H4 (cell line): Measurements from ENCODE around the gene MGAT4B. TPM values are rescaled to one million over a fixed set of nuclear protein-coding genes. Genes with fewer than 3 reads are reported as not detected.
A peak's percentile ranks its signal among the peaks of the same experiment; 100 is the strongest.

Source experiments
- DNase-seq: peaks from one replicate; pipeline ENCODE4 v3.0.0-alpha.2; 2015; ENCODE audit warnings: low spot score
- total RNA-seq: library from RNA; depleted of rRNA; stranded (reverse); fragments of >200 nt; shearing (Covaris generic); gene quantifications from 2 replicates; pipeline ENCODE4 v1.2.3, GENCODE V29; 2014

Gene MGAT4B
- total RNA-seq, 1 experiment from 2014 or later, result 160 TPM

DNA sequence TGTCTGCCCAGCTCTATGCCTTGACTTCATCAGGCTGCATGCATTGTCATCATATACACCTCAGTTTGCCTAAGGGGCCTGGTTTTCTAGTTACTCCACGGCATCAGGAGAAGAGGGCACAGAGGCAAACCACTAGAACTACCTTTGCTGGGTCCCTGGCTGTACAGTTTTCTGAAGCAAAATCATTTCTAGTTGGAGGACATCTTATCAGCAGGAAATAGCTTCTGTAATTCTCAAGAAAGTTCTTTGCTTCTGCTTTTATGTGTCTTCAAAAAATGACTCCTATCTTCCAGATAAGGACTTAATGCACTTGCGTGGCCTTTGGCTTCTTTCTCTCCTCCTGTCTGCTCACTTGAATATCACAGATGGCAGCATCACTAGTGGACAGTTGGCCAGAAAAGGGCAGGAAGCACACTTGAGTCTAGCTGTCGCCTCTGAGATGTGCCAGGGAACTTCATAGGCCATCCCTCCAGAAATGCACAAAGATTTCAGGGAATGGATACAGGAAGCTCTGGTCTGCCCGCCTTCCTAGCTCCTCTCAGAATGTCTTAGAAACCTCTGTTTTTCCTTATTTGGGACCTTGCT is 35.3 kb downstream of the MGAT4B start:
- DNase-seq, result no peak

DNA sequence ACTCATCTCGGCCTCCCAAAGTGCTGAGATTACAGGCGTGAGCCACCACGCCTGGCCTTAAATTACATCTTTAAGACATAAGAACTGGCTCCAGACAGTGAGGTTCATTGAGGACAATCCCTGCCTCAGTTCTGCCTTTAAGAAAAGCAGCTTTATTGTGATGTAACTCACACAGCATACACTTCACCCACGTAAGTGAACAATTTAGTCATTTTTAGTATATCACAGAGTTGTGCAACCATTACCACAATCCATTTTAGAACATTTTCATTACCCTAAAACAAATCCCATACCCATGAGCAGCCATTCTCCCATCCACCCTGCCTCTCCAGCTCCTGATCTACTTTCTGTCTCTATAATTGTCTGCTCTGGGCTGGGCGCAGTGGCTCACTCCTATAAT is 36.9 kb downstream of the MGAT4B start:
- no peak for DNase-seq

DNA sequence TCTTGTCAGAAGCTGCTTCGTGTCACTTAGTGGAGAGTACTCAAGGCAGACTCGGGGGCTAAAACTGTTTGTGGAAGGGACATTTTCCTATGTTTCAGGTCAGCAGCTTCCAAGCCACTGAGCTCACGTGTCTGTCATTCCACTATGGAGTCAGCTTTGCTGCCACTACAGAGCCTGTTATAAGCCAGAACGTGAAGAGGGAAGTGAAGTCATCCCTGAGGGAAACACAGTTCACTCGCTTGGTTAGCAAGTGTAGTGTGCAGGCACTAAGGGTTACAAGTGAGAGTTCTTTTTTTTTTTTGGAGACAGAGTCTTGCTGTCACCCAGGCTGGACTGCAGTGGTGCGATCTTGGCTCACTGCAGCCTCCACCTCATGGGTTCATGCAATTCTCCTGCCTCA is 37.4 kb downstream of the MGAT4B start:
- no peak for DNase-seq

DNA sequence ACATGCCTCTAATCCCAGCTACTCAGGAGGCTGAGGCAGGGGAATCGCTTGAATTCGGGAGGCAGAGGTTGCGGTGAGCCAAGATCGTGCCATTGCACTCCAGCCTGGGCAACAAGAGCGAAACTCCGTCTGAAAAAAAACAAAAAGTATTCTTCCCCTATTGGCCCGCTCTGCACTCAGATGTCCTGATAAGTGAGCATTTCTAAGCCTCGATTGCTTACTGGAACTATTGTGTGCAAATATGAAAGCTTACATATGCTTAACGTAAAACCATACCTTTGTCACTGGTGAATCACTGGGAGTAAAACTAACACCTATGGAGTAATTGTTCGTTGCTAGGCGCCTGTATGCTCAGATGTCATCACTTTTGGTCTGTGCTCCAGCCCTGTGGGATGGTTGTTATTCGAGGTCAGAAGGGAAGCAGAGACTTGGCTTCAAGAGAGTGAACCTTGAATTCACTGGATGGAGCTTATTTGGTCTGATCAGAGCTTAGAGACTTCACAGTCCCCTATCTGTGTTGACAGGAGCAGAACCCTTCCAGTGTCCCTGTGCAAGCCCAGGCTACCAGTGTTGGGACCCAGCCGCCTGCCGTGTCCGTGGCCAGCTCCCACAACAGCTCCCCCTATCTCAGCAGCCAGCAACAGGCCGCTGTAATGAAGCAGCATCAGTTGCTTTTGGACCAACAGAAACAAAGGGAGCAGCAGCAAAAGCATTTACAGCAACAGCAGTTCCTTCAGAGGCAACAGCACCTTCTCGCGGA is 38.2 kb downstream of the MGAT4B start:
- no peak for DNase-seq

DNA sequence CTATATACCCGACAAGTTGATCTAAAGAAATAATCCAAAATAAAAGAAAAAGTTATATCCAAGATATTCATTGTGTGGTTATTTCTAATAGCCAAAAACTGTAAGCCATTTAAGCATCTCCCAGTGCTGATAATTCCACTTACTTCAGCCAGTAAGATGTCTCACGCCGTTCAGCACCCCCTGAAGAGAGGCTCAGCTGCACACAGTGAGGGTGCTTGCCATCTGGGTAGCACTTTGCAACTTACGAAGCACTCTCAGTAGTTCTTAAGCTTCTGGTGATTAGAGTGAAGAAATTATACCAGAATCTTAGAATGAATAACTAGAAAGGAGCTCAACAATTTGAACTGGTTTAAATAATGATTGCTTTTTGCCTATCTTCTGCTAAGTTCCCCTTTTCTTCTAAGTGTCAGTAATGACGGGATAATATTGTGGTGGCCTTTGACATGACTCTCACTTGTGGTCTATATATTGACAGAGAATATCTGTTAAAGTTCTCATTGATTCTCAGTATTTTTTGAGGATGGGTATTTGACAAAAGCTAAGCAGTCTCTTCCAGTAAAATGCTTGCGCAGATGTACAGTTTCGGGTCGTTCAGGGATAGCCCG is 39.1 kb downstream of the MGAT4B start:
- no peak for DNase-seq

DNA sequence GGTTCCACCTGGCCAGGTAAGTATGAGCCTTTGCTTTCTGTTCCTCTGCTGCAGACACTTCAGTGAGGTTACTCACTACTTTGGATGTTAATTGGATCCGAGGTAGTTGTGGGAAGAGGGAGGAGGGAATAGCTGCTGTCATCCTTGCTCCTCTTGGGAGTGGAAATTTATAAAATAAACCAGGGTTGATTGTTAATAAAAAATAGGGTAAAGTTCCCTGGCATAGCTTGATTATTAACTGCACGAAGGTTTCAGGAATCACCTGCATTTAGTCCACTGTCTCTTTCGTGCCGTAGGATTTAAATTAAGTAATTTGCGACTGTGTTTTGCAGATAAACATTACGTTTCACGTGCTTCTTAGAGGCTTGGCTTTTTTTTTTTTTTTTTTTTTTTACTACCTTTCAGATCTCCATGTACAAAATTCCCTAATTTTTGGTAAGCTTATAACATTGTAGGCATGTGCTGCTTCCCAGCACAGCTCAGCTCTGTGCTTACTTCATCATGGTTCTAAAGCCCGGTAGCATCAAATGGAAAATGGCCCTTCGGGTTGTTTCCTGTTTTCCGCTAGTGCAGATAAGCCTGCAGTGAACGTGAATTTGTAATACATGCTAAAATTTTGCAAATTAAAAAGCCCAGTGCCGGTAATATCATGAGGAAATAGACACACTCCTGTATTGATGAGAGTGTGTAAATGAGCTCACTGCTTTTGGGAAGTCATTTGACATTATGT is 39.8 kb downstream of the MGAT4B start:
- DNase-seq, result no peak

DNA sequence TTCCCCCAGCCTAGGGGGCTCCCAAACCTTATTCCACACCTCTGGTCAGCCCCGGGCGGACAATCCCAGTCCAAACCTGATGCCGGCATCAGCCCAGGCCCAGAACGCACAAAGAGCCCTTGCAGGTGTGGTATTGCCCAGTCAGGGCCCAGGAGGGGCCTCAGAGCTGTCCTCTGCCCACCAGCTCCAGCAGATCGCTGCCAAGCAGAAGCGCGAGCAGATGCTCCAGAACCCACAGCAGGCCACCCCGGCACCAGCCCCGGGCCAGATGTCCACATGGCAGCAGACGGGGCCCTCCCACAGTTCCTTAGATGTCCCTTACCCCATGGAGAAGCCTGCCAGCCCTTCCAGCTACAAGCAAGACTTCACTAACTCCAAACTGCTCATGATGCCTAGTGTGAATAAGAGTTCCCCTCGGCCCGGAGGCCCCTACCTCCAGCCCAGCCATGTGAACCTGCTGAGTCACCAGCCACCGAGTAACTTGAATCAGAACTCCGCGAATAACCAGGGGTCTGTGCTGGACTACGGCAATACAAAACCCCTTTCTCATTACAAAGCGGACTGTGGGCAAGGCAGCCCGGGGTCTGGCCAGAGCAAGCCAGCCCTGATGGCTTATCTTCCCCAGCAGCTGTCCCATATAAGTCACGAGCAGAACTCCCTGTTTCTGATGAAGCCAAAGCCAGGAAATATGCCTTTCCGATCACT is 40.5 kb downstream of the MGAT4B start:
- no peak for DNase-seq

DNA sequence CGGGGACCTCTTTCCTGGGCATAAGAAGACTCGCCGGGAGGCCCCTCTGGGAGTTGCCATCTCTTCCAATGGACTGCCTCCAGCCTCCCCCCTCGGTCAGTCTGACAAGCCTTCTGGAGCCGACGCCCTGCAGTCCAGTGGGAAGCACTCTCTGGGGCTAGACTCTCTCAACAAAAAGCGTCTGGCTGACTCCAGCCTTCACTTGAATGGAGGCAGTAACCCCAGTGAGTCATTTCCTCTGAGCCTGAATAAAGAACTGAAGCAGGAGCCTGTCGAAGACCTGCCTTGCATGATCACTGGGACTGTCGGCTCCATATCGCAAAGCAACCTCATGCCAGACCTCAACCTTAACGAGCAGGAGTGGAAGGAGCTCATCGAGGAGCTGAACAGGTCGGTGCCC is 41.3 kb downstream of the MGAT4B start:
- peak; percentile 63 for DNase-seq

DNA sequence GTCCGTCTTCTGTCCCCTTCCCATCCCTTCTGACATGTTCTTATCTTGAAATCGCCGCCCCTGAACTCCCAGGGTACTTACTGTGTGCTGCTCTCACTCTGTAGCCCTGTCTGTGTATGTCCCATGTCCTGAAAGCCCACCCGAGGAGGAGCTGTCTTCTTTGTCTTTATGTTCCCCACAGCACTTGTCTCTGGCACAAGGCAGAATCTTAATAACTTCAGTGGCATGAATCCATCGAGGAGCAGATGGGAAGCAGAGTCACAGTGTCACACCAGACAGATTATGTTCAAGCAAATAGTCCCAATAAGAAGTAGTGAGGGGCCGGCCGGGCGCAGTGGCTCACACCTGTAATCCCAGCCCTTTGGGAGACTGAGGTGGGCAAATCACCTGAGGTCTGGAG is 42.6 kb downstream of the MGAT4B start:
- DNase-seq, result no peak

DNA sequence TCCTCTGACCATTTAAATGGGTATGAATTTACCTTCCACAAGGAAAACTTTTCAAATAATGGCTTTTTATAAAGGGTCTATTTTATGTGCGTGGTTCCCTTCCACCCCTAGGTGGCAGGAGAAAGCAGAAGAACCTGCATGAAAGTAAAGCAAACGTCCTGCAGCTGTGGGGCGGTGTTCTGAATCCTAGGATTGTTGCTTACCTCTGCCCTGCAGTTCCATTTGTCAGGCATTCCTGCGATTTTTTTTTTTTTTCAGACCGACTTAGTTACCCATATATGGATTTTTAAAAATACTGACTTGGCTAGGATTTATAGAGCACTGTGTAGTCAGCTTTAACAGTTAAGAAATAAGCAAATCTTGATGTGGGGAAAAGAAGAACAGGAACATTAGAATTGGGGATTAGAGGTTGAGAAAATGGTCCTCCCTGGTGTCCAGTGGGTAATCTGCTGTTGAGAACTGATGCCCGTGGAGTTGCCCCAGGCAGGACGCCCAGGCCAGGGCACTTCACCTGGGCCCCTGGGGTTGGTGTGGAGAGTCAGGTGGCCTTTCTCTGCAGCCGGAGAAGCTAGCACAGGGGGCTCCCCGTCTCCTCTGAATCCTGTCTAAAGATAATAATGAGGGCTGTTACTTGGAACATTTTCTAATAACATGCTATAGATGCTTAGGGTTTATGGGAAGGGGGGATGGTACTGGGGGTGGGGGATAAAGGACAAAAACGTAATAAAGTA is 43.3 kb downstream of the MGAT4B start:
- DNase-seq, result peak; percentile 92

DNA sequence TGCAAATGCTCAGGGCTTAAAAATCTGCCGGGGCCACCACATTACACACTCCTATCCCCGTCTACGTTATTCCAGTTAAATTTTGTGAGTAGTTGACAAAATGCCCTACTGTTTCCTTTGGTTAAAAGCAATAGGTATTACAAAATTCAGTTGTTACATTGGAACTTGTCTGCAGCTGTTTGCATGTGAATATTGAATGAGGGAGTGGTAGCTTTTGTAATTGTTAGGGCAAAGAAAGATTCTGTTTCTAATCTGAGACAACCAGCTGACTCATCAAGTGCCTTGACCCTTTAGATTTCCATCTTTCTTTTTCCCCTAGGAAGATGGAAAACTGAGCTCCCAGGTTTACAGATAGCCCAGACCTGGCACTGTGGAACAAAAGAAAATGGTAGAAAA is 43.9 kb downstream of the MGAT4B start:
- DNase-seq, result no peak

DNA sequence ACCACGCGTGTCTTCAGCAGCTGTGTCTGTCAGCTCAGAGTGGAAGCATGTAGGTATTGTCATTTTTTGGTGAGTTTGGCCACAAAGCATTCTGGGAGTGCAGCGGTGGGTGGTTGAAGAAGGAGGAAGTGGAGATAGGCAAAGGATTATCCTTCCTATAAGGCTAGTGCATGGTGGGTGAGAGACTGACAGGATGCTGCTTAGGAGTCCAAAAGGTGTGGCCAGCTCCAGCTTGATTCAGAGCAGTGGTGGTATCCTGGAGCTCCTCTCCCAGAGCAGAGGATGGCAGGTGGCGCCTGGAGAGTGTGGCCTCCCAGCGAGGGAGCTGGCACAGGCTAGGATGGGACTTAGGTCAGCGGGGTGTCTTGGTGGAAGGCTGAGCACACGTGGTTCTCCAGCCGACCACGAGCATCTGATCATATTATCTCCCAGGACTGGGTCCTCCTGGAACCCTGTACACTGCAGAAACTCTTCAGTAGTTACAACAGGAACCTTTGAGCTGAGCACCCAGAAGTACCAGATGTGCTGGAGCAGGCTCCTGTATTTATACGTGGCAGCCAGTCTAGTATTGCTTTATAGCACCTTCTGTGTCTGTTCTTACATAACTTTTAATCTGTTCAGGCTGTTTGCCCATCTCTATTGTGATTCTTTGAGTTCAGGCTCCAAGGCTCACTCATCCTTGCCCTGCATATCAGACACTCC is 44.4 kb downstream of the MGAT4B start:
- DNase-seq, result no peak

DNA sequence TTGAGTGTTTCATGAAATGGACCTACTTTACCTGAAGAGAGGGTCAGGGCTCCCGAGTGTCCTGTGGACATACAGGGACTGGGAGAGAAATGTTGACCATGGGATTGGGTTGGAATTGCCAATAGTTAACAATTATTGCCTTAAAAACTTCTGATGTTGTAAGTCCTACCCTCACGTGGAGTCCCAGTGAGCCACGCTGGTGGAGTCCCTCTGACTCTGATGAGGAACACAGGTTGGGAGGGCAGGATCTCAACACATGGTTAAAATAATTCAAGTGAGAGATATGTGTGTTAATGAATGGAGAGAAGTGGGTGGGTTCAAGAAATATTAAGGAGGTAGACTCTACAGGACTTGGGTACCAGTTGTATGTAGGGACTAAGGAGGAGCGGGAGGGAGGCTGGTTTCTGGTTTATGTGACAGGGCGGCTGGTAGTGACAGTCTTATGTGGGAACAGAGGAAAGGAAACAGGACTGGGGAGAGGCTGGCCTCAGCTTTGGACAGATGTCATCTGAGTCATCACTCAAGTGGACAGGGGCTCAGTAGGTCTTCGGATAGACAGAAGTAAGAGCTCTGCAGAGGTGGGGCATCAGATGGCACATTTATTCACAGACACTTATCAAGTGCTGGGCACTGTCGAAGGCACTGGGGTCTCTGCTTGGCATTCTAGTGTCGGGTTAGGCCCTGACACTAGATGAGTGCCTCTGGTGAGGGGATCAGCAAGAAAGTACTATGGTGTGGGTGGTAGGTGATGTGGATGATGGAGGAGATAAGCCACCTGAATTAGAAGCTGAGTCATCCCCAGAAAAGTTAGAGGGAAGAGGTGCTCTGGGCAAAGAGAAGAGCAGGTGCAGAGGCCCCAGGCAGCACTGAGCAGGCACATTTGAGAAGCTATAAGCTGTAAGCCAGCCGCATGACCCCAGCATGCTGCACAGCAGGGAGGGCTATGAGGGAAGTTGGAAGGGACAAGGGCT is 46.8 kb downstream of the MGAT4B start:
- DNase-seq, result no peak

DNA sequence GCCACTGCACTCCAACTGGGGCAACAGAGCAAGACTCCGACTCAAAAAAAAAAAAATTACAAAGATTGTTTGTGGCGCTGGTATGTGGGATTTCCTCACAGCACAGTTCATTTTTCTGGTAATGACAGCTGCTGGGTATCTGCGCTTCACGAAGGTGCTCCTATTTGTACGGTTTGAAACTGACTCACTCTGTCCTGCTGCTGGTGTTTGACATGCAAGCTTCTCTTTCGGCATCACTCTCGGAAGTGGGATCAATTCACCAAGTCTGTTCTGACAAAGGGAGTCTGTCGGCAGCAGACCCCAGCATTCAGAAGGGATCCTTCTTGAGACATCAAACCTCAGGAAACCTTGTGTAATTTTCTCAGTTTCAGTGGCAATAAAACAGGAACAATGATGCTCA is 47.7 kb downstream of the MGAT4B start:
- no peak for DNase-seq

DNA sequence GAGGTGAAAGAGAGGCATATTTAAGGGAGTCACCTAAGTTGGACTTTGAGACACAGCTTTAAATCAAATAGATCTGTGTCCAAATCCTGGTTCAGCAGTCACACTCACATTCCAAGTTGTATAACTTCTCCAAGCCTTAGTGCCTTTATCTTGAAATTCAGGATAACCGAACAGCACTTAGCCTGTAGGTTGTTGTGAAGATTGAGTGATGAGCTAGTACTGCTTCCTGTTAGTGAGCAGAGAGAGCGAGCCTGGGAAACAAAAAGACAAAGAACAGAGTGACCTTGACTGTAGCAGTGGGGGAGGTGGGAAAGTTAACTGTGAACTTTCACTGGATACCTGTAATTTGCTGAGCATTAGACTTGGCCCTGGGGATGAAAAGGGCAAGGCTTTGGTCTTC is 51.6 kb downstream of the MGAT4B start:
- no peak for DNase-seq

DNA sequence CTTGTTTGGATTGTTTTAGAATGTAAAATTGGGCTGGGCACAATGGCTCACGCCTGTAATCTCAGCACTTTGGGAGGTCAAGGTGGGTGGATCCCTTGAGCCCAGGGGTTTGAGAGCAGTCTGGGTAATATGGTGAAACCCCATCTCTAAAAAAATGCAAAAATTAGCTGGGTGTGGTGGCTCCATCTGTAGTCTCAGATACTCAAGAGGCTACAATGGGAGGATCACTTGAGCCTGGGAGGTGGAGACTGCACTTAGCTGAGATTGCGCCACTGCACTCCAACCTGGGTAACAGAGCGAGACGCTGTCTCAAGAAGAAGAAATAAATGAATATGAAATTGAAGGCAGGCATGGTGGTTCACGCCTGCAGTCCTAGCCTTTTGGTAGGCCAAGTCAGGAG is 52.7 kb downstream of the MGAT4B start:
- no peak for DNase-seq

DNA sequence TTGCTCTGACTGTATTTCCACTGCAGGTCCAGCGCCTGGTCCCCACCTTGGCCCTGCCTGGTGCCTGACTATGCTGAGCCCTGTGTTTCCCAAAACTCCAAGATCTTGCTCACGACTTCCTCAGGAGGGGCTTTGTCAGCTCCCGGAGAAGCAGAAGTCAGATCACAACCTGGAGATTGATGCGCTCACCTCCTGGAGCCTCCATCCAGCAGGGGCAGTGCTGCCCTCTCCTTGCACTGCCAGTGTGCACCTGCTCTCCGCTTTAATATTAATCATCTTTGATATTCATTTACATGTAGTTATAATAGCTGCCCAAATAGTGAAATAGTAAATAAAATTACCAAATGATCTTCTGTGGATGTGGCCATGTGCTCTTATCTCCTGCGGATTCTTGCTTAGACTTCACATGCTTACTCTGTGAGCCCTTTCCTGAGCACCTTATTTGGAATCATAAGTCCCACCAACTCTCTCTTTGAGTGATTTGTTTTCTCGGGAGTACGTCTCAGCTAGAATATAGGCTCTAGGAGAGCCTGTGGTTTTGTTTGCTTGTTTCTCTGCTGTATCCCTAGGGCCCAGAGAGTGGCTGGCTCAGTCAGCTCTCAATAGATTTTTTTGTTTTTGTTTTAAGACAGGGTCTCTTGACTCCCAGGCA is 56.7 kb downstream of the MGAT4B start:
- no peak for DNase-seq

DNA sequence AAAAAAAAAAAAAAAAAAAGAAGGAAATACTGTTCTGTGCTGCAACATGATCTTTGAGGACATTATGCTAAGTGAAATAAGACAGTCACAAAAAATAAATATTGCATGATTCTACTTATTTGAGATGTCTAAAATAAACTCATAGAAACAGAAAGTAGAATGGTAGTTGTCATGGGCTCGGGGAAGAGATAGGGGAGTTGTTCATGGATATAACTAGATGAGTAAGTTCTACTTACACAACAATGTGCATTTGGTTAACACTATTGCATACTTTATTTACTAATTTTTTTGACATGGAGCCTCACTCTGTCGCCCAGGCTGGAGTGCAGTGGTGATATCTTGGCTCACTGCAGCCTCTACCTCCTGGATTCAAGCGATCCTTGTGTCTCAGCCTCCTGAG is 58.9 kb downstream of the MGAT4B start:
- no peak for DNase-seq
